Measurements from ENCODE around the gene SPATA3.

The SPATA3 gene

GRCh38 chr2:230972046-230972445 lies 23.9 kb upstream of the SPATA3 start:
- no peaks in the 10 kb centered on the region for H3K36me3 ChIP-seq
- H3K27me3 ChIP-seq, result peaks cover 4% of the 10 kb centered on the region
- H3K9me3 ChIP-seq, result no peaks in the 10 kb centered on the region
- no peak for TF ChIP-seq CTCF (IDR thresholded peaks at IDR 0.05)
- H3K4me1 ChIP-seq (ENCODE audit: control insufficient read depth in 1 of 2, insufficient read depth in 1 of 2, low read depth in 1 of 2, low read length in 1 of 2), result no peaks in the 10 kb centered on the region
- no peak overlapping the region for H3K4me3 ChIP-seq (ENCODE audit: low read depth in 1 of 2, low read length in 1 of 2)
- H3K27ac ChIP-seq, result no peak overlapping the region

- H3K4me3 ChIP-seq (ENCODE audit: low read depth in 1 of 2, low read length in 1 of 2), result no peak overlapping the region
- H3K36me3 ChIP-seq, result no peaks in the 10 kb centered on the region
- peaks cover 4% of the 10 kb centered on the region for H3K27me3 ChIP-seq
- H3K9me3 ChIP-seq, result no peaks in the 10 kb centered on the region
- H3K4me1 ChIP-seq (ENCODE audit: control insufficient read depth in 1 of 2, insufficient read depth in 1 of 2, low read depth in 1 of 2, low read length in 1 of 2), result no peaks in the 10 kb centered on the region
- no peak for TF ChIP-seq CTCF (IDR thresholded peaks at IDR 0.05)
- no peak overlapping the region for H3K27ac ChIP-seq
These were observed 21.6 kb upstream of the SPATA3 start for GRCh38 chr2:230974096-230974913.

- Histone ChIP-seq H3K27me3 (peaks cover 4% of the 10 kb centered on the region), H3K9me3 (no peaks in the 10 kb centered on the region), H3K27ac (no peak overlapping the region), H3K4me3 (ENCODE audit: low read depth in 1 of 2, low read length in 1 of 2) (no peak overlapping the region), H3K4me1 (ENCODE audit: control insufficient read depth in 1 of 2, insufficient read depth in 1 of 2, low read depth in 1 of 2, low read length in 1 of 2) (no peaks in the 10 kb centered on the region), H3K36me3 (no peaks in the 10 kb centered on the region)
- no peak for TF ChIP-seq CTCF (IDR thresholded peaks at IDR 0.05)
These were observed 20.0 kb upstream of the SPATA3 start for GRCh38 chr2:230975927-230976326.

- Histone ChIP-seq H3K4me1 (ENCODE audit: control insufficient read depth in 1 of 2, insufficient read depth in 1 of 2, low read depth in 1 of 2, low read length in 1 of 2) (no peaks in the 10 kb centered on the region), H3K27me3 (peaks cover 4% of the 10 kb centered on the region), H3K4me3 (ENCODE audit: low read depth in 1 of 2, low read length in 1 of 2) (no peak overlapping the region), H3K9me3 (no peaks in the 10 kb centered on the region), H3K27ac (no peak overlapping the region), H3K36me3 (no peaks in the 10 kb centered on the region)
- TF ChIP-seq CTCF (IDR thresholded peaks at IDR 0.05), result no peak
These were observed 19.2 kb upstream of the SPATA3 start for GRCh38 chr2:230976671-230977171.

GRCh38 chr2:230980468-230980867 lies 15.5 kb upstream of the SPATA3 start:
- Histone ChIP-seq H3K9me3 (no peaks in the 10 kb centered on the region), H3K27me3 (peaks cover 6% of the 10 kb centered on the region)
- TF ChIP-seq CTCF (IDR thresholded peaks at IDR 0.05), result no peak

More at GRCh38 chr2:230980468-230980867, 15.5 kb upstream of the SPATA3 start:
- Histone ChIP-seq H3K4me1 (ENCODE audit: control insufficient read depth in 1 of 2, insufficient read depth in 1 of 2, low read depth in 1 of 2, low read length in 1 of 2) (no peaks in the 10 kb centered on the region), H3K36me3 (no peaks in the 10 kb centered on the region), H3K27ac (no peak overlapping the region), H3K4me3 (ENCODE audit: low read depth in 1 of 2, low read length in 1 of 2) (no peak overlapping the region)
